ENCODE measurements around the gene DHRS9.

DNA sequence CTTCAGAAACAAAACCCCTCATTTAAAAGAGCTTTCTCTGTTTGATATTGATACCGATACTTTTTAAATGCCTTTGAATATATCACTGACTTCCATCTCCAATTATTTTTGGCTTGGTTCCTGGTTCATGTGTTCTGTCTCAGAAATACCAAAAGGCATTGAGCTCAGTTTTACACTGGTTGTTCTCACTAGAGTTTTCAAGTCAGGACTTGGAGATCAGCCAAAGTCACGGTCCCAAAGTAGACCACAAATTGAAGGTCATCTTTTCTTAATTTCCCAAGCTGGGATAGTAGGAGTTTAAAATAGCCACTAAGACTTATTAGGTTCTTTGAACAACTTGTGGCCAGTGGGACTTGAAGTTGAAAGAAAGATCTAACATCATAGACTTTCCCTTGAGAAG lies 24.2 kb downstream of the DHRS9 start:
- TF ChIP-seq CTCF (optimal IDR thresholded peaks at IDR 0.05 in 1 of 3, IDR thresholded peaks at IDR 0.05 in 1 of 3, conservative IDR thresholded peaks at IDR 0.05 in 1 of 3; ENCODE audit: extremely low read depth in 1 of 3, insufficient read depth in 2 of 3, low read length in 3 of 3) (no peak), EZH2 (IDR thresholded peaks at IDR 0.05; ENCODE audit: low read length) (no peak)
